ENCODE measurements around the gene LRRC7. TPM values are rescaled to one million over a fixed set of nuclear protein-coding genes. Genes with fewer than 3 reads are reported as not detected.

The LRRC7 gene
- total RNA-seq, 4 donors from 2014 or later, result 0.11 to 0.88 (median 0.36) TPM

DNA sequence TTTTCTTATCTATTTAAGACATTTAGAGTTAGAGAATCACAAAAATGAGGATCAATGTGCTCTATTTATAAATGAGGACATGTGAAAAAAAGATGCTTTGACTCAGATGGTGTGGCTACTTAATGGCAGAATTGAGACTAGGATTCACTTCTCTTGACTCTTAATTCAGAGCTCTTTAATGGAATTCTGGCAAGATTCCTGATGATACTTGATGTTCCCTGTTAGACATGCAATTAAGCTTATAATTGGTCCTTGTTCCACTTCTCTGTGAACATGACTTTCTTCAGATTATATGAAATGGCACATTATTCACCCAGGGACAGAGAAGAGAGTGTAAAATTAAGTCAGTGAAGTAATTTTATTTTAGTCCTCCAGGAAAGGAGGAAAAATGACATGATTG lies 165.3 kb downstream of the LRRC7 start:
- no peak for DNase-seq (ENCODE audit: low spot score in 2 of 2)
- intact Hi-C loops (cut with DNase I; ENCODE audit: low total_unique reads), result no loop called here
- no peak overlapping the region for H3K4me3 ChIP-seq (ENCODE audit: low read depth, poor library complexity, severe bottlenecking)
- no peak for TF ChIP-seq POLR2A (IDR thresholded peaks at IDR 0.05)
- TF ChIP-seq, protein P1, sequence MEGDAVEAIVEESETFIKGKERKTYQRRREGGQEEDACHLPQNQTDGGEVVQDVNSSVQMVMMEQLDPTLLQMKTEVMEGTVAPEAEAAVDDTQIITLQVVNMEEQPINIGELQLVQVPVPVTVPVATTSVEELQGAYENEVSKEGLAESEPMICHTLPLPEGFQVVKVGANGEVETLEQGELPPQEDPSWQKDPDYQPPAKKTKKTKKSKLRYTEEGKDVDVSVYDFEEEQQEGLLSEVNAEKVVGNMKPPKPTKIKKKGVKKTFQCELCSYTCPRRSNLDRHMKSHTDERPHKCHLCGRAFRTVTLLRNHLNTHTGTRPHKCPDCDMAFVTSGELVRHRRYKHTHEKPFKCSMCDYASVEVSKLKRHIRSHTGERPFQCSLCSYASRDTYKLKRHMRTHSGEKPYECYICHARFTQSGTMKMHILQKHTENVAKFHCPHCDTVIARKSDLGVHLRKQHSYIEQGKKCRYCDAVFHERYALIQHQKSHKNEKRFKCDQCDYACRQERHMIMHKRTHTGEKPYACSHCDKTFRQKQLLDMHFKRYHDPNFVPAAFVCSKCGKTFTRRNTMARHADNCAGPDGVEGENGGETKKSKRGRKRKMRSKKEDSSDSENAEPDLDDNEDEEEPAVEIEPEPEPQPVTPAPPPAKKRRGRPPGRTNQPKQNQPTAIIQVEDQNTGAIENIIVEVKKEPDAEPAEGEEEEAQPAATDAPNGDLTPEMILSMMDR (IDR thresholded peaks at IDR 0.05), result no peak

DNA sequence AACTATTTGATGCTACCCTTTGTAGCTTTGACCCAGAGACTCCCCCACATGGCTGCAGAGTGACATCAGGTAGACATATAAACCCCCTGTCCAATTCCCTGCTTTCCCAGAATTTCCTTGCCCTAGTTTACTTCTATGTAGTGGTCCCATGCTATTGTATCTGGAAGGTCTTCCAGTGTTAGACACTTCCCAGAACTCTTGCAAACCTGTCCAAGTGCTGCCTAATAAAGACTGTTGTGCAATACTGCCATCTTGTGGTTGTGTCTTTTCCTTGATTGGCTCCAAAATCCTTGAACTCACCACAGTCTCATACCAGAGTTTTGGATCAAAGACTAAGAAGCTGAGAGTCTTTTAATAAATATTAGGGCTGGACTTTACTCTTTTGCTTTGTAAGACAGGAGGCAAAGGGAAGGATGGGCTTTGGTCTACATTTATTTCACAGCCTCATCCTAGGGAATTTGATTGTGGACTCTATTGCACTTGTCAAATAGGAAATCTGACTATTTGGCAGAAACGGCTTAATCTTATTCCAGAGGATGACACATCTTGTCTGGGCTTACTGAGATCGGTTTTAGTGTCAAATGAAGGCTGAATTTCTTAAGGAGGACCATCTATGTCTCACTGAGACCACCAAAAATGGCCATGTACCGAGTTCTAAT lies 169.9 kb downstream of the LRRC7 start:
- TF ChIP-seq POLR2A (IDR thresholded peaks at IDR 0.05), result no peak
- TF ChIP-seq, protein P1 (IDR thresholded peaks at IDR 0.05), result no peak
- H3K4me3 ChIP-seq (ENCODE audit: low read depth, poor library complexity, severe bottlenecking), result no peak overlapping the region
- DNase-seq (ENCODE audit: low spot score in 2 of 2), result peak in 1 of 2 donors; percentile 32
- WGBS, 2 donors, result 34 to 42% methylated on average over 3 of the region's 3 CpGs
- intact Hi-C loops (cut with DNase I; ENCODE audit: low total_unique reads), result no loop called here

DNA sequence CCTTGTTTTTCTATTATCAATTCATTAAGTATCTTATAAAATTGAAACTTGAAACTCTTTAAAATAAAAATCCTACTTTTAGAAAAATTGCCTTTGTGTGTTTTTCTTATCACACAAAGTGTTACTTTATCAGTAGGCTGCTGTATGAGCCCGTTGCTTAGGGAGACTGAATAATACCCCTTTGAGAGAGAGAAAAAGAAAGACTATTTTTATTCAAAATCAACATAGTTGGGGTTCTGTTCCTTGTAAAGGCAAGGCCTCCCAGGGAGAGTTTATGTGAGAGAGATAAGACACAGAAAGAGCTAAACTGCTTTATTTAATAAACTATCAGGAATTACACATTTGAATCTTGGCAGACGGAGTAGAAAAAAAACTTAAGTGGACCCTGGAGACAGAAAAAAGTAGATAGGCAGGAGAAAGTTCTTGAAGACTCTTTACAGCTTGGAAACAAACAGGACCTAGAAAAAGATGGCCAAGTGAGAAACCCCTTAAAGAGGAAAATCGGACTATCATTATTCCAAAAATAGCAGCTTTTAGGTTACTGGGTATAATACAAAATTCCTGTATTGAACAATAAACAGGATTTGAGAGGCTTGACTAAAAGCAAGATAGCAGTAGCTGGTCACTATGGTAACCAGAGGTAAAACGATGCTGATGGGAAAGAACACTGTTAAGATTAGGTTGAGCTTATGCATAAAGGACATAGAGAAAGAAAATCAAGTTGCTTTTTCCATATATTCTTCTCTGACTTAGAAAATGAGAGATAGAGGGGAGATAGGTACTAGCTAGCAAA lies 170.9 kb downstream of the LRRC7 start:
- DNase-seq (ENCODE audit: low spot score in 2 of 2), result no peak
- 45 to 53% methylated on average over 4 of the region's 4 CpGs for WGBS, 2 donors

DNA sequence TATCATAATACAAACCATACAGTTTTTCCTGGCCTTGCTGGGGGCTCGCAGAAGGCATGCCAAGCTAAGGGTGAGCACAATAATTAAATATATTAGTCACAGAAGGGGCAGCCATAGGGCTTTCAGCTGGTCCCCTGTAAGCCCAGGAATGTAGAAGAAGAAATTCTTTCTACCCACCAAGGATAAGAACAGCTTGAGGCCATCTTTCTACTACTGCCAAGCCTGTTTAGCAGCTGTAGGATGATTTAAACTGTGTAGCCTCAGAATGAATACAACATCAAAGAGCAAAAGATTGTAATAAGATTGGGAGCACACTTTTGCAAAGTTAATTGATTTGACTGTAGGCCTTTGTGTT lies 171.5 kb downstream of the LRRC7 start:
- no peak overlapping the region for H3K4me3 ChIP-seq (ENCODE audit: low read depth, poor library complexity, severe bottlenecking)
- DNase-seq (ENCODE audit: low spot score in 2 of 2), result no peak
- WGBS, 2 donors, result 40 to 86% methylated on average over 1 of the region's 1 CpG
- TF ChIP-seq, protein P1 (IDR thresholded peaks at IDR 0.05), result no peak
- no peak for TF ChIP-seq POLR2A (IDR thresholded peaks at IDR 0.05)
- intact Hi-C loops (cut with DNase I; ENCODE audit: low total_unique reads), result no loop called here

More for the DNA sequence above, 170.9 kb downstream of the LRRC7 start:
- intact Hi-C loops (cut with DNase I; ENCODE audit: low total_unique reads), result no loop called here
- TF ChIP-seq, protein P1 (IDR thresholded peaks at IDR 0.05), result no peak
- H3K4me3 ChIP-seq (ENCODE audit: low read depth, poor library complexity, severe bottlenecking), result no peak overlapping the region

DNA sequence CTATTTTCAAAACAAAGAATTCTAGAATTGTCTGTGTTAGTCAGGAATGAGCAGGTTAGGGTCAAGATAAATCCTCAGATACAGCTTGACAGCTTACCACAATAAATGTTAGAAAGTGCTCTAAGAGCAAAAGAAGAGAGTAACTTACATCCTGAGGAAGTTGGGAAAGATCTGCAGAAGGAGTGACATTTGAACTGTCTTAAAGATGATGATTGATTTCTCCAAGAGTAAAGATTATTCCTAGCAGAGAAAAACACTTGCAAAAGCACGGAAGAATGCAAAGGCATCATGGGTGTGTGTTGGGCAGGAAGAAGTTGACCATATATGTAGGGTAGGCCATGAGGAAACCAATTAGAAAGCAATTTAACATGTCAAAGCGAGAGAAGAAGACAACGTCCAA lies 175.4 kb downstream of the LRRC7 start:
- no peak for DNase-seq (ENCODE audit: low spot score in 2 of 2)
- TF ChIP-seq, protein P1 (IDR thresholded peaks at IDR 0.05), result no peak
- no peak for TF ChIP-seq POLR2A (IDR thresholded peaks at IDR 0.05)
- H3K4me3 ChIP-seq (ENCODE audit: low read depth, poor library complexity, severe bottlenecking), result no peak overlapping the region
- intact Hi-C loops (cut with DNase I; ENCODE audit: low total_unique reads), result no loop called here
- WGBS, 2 donors, result 57 to 69% methylated on average over 3 of the region's 3 CpGs
